ENCODE data around the gene SRCAP.

SRCAP gene

DNA sequence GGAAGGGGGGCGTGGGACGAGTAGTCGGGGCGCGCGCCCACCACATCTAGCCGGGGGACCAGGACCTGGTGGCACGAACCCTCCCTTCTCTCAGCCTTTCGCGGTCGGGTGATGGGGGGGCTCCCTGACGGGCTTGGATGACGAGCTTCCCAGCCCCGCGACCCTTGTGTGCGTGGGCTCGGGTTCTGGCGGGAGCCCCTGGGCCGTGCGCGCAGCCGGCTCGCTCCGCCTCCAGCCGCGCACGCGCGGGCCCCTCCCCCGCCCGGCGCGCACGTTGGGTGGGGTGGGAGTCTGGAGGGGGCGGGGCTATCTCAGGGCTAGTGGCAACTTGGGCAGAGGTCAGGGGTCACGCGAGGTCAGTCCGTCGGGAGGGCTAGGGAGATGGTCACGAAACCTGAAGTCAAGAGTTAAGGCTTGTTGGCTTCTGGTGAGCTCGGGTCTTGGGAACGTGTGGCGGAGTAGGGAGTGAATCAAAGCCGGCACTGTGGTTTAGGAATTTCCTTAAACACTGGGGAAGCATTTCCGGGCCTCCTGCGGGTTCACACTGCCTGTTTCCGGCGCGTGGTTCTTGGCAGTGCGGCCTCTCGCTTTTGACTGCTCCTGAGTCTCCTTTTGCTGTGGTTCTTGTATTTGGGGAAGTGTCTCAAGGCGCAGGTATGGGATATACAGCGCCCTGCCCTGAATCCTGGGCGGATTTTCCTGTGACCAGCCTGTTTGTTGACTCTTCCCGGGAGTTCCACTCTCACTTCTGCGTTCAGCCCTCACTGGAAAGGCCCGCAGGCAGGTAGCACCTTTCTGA is at the start of gene SRCAP:
TSS of gene SRCAP (plus strand) at position 356 of the 799 bp plus-strand sequence. CDS start 1,654 bp downstream, outside the sequence.
- peaks cover 30% of the 10 kb centered on the region for H3K4me1 Mint-ChIP-seq (ENCODE audit: low read depth)
- peak within 1 kb of the TSS; percentile 99 for H3K27ac Mint-ChIP-seq
- H3K9me3 Mint-ChIP-seq (ENCODE audit: low read depth): no peaks in the 10 kb centered on the region
- H3K4me3 Mint-ChIP-seq: peak within 1 kb of the TSS; percentile 99
- H3K36me3 Mint-ChIP-seq: peaks cover 6% of the 10 kb centered on the region
- H3K27me3 Mint-ChIP-seq: no peaks in the 10 kb centered on the region

DNA sequence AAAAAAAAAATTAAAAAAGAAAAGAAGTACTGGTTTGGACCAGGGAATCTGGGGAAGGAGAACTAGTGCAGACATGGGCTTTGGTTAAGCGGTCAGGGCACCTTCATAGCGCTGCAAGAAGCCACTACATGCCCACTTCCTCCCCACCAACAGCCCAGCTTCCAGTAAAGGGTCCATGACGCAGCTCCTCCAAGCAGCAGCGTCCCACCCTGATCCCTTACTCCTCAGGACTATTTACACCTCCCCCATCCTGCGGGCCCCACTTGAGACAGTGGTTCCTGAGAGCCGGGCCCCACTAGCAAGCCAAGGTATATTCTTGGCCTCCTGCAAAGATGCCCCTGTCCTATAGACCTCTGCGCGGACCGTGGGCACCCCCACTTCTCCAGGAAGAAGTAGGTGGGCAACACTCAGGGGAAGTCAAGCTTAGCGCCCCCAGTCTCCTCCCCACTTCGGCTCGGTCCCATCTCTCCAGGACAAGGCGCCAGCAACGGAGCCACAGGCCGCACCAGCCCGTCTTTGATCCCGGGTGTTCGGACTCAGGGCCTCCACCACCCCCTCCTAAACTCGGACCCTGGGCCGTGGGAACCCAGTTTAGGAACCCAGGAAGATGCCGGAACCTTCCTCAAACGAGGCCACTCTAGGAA is 49.1 kb upstream of the SRCAP start:
- H3K9me3 Mint-ChIP-seq (ENCODE audit: low read depth): no peaks in the 10 kb centered on the region

DNA sequence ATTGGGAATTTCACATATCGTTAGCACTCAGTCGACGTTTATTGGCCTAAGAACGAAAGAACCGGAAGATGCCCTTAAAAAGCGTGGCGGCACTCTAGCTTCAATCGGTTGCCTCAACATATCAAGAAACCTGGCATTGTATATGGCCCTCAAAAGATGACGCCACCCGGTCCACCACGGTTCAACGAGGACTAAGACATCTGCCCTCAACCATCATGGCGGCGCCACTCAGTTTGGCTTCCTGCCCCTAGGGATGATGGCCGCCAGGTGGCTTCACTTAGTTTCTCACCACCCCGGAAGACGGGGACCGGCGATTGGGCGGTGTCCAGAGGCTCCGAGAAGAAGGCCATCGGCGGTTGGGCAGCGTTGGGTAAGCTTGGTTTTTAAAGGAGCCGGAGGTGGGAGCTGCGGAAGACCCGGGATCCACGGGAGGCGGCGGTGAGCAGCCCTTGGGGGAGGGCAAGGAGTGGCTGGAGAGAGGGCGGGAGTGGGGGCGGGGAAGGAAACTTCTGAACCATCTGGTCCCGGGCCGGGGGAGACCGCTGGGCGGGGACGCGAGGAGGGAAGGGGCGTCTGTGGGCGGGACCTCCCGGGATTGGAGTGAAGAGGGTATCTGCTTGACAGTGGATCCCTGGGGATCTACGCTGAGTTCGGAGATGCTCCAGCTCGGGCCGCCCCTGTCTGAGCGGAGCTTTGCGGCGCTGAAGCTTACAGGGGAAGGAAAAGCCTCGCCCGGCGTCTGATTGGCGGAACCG is 48.4 kb upstream of the SRCAP start, which contains the start of gene PRR14:
TSS of gene PRR14 (plus strand) at position 592 of the 755 bp plus-strand sequence. CDS start 686 bp downstream, outside the sequence.
- H3K9me3 Mint-ChIP-seq (ENCODE audit: low read depth): no peaks in the 10 kb centered on the region
- H3K36me3 Mint-ChIP-seq: no peaks in the 10 kb centered on the region
- peaks cover 23% of the 10 kb centered on the region for H3K4me1 Mint-ChIP-seq (ENCODE audit: low read depth)
- peak within 1 kb of the TSS; percentile 97 for H3K4me3 Mint-ChIP-seq
- no peaks in the 10 kb centered on the region for H3K27me3 Mint-ChIP-seq
- H3K27ac Mint-ChIP-seq: peak within 1 kb of the TSS; percentile 98

More for the DNA sequence above, 49.1 kb upstream of the SRCAP start:
- no peaks in the 10 kb centered on the region for H3K36me3 Mint-ChIP-seq
- H3K27me3 Mint-ChIP-seq: no peaks in the 10 kb centered on the region
- H3K4me1 Mint-ChIP-seq (ENCODE audit: low read depth): peaks cover 23% of the 10 kb centered on the region
- peak overlapping the region; percentile 98 for H3K27ac Mint-ChIP-seq
- peak overlapping the region; percentile 97 for H3K4me3 Mint-ChIP-seq

DNA sequence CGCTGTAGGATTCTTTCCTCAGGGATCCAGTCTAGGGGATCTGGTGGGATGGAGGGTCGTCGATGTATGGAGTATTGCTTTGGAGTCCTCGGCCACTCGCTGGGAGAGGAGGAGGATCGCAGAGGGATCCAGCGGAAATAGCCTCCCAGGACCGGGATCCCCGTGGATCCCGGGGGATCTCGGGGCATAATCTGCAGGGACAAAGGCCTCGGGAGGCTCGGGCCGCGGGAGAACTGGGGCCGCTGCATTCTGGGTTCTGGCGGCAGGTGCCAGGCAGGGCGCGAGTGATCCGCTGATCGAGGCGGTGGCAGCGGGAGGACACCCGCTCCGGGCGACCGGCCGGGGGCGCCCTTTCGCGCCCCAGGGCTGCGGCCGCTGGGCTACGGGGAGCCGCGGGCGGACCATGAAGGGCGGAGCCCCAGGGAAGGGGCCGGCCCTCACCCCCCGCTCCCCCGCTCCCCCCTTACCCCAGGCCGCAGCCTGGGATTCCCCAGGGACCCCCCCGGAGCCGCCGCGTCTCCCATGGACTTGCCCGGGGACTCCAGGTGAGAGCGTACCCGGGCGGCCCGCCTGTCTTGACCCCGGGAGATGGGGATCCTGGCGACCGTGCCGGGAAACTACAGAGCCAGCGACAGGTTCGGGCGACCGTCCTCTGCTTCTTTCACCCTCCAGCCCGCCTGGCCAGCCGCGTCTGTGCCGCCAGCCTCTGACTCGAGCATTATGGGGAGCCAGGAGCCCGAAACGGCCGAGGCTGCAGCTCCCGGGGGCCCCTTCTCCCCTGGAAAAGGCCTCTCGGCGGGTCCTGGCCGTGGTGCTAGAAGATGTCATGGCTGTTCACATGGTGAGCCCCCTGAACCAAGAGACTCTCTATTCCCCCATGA is 47.6 kb upstream of the SRCAP start:
- Mint-ChIP-seq H3K4me3 (peak overlapping the region; percentile 97), H3K36me3 (peaks cover 2% of the 10 kb centered on the region), H3K27ac (peak overlapping the region; percentile 98)

DNA sequence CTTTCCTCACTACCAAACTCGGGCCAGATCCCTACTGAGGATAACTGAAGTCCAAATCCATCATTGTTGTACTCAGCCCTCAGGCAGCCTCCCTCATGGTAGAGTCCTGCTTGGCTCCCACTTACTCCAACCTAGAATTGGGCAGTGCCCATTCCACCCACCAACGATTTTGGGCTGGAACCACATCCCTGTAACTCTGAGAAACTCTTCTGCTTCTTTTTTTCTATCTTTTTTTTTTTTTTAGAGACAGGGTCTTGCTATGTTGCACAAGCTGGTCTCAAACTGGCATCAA is 47.0 kb upstream of the SRCAP start:
- peaks cover 4% of the 10 kb centered on the region for H3K36me3 Mint-ChIP-seq
- H3K27ac Mint-ChIP-seq: peak overlapping the region; percentile 88
- no peaks in the 10 kb centered on the region for H3K9me3 Mint-ChIP-seq (ENCODE audit: low read depth)
- peaks cover 30% of the 10 kb centered on the region for H3K4me1 Mint-ChIP-seq (ENCODE audit: low read depth)
- H3K27me3 Mint-ChIP-seq: no peaks in the 10 kb centered on the region
- H3K4me3 Mint-ChIP-seq: peak overlapping the region; percentile 88

More for the DNA sequence above, 47.6 kb upstream of the SRCAP start:
- Mint-ChIP-seq H3K27me3 (no peaks in the 10 kb centered on the region), H3K4me1 (ENCODE audit: low read depth) (peaks cover 26% of the 10 kb centered on the region), H3K9me3 (ENCODE audit: low read depth) (no peaks in the 10 kb centered on the region)

DNA sequence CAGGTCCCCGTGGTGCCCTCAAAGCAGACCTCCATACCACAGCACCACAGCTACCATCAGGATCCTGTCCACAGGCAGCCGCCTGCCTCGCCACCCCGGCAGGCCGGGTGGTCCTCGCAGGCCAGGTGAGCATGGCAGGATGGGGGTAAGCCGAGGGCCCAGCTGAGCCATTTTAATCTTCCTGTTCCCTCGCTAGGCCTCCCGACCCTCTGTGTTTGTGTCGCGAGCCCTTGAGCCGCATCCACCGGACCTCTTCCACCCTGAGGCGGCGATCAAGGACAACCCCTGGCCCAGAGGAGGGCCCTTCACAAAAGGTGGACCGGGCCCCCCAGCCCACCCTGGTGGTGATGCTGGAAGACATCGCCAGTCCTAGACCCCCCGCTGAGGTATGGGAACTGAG is 46.3 kb upstream of the SRCAP start:
- Mint-ChIP-seq H3K9me3 (ENCODE audit: low read depth) (no peaks in the 10 kb centered on the region), H3K27ac (peak overlapping the region; percentile 88), H3K27me3 (no peaks in the 10 kb centered on the region), H3K36me3 (peaks cover 4% of the 10 kb centered on the region), H3K4me1 (ENCODE audit: low read depth) (peaks cover 37% of the 10 kb centered on the region), H3K4me3 (peak overlapping the region; percentile 88)

DNA sequence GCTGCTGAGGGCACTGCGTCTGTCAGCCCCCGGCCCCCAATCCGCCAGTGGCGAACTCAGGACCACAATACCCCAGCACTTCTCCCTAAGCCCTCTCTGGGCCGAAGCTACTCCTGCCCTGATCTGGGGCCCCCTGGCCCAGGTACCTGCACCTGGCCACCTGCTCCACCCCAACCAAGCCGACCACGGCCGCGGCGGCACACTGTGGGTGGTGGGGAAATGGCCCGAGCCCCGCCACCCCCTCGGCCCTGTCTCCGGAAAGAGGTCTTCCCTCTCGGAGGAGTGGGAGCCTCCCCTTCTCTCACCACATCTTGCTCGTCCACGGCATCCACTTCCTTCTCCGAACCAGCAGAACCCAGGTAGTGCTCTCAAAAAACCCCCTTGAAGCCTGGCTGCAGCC is 44.1 kb upstream of the SRCAP start:
- Mint-ChIP-seq H3K27me3 (no peaks in the 10 kb centered on the region), H3K4me3 (no peak overlapping the region), H3K4me1 (ENCODE audit: low read depth) (peaks cover 36% of the 10 kb centered on the region), H3K27ac (peak overlapping the region; percentile 61), H3K9me3 (ENCODE audit: low read depth) (no peaks in the 10 kb centered on the region), H3K36me3 (peaks cover 4% of the 10 kb centered on the region)

DNA sequence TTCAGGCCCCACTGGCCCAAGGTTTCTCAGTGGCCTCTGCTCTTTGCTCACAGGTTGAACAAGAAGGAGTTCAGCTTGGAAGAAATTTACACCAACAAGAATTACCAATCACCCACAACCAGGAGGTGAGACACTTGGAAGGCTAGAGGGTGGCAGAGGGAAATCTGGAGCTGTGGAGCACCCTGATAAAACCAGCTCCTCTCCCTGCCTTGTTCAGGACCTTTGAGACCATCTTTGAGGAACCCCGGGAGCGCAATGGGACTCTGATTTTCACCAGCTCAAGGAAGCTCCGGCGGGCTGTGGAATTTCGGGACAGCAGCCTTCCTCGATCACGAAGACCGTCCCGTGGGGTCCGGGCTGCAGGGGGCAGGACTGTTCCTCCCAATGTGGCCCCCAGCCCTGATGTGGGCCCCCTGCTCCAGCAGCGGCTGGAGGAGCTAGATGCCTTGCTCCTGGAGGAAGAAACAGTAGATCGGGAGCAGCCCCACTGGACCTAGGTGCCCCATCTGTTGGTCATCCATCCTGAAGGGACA is 43.1 kb upstream of the SRCAP start:
- H3K9me3 Mint-ChIP-seq (ENCODE audit: low read depth): no peaks in the 10 kb centered on the region
- peaks cover 32% of the 10 kb centered on the region for H3K4me1 Mint-ChIP-seq (ENCODE audit: low read depth)
- H3K27me3 Mint-ChIP-seq: no peaks in the 10 kb centered on the region
- H3K36me3 Mint-ChIP-seq: peaks cover 8% of the 10 kb centered on the region
- peak overlapping the region; percentile 30 for H3K27ac Mint-ChIP-seq
- H3K4me3 Mint-ChIP-seq: no peak overlapping the region

DNA sequence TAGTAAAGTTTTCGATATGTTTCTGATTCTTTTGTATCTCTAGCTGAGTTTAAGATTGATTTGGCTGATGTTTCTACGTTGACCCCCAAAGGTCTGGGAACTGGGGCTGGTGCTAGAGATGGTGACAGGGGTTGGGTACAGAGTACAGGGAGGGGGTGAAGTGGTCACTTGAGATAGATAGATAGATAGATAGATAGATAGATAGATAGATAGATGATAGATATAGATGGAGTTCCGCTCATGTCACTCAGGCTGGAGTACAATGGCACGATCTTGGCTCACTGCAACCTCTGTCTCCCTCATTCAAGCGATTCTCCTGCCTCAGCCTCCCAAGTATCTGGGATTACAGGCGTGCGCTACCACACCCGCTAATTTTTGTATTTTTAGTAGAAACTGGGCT is 42.6 kb upstream of the SRCAP start:
- peak overlapping the region; percentile 30 for H3K27ac Mint-ChIP-seq
- H3K4me1 Mint-ChIP-seq (ENCODE audit: low read depth): peaks cover 35% of the 10 kb centered on the region
- peaks cover 10% of the 10 kb centered on the region for H3K36me3 Mint-ChIP-seq
- H3K4me3 Mint-ChIP-seq: peak overlapping the region; percentile 44
- no peaks in the 10 kb centered on the region for H3K9me3 Mint-ChIP-seq (ENCODE audit: low read depth)
- H3K27me3 Mint-ChIP-seq: no peaks in the 10 kb centered on the region

DNA sequence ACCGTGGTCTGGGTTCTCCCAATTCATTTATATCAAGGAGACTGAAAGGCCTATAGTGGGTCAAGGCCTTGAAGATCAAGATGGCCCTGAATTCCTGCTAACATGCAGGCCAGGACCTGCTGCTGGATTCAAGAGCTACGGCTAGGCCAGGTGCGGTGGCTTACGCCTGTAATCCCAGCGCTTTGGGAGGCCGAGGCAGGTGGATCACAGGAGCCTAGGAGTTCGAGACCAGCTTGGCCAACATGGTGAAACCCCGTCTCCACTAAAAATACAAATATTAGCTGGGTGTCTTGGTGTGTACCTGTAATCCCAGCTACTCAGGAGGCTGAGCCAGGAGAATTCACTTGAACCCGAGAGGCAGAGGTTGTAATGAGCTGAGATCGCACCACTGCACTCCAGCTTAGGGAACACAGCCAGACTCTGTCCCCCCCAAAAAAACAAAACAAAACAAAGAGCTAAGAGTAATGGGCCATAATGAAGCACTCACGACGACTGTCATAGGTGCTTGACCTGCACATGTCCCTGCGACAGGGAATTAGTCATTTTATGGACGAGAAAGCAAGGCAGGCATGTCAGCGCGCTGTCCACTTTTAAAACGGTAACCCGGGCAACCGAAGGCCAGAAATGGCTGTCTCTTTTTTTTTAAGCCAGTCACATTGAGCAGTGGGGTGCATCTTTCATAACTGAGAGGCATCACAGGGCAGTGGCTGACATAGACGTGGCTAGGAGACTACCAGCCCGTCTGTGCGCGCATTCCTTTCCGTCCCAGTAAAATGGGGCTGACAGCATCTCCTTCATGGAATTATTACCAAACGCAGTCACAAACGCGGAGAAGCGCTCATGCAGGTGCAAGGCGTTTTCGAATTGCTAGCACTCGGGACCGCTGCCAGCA is 41.8 kb upstream of the SRCAP start:
- Mint-ChIP-seq H3K27ac (peak overlapping the region; percentile 93), H3K4me3 (peak overlapping the region; percentile 87), H3K36me3 (peaks cover 15% of the 10 kb centered on the region), H3K9me3 (ENCODE audit: low read depth) (no peaks in the 10 kb centered on the region), H3K27me3 (no peaks in the 10 kb centered on the region), H3K4me1 (ENCODE audit: low read depth) (peaks cover 39% of the 10 kb centered on the region)

DNA sequence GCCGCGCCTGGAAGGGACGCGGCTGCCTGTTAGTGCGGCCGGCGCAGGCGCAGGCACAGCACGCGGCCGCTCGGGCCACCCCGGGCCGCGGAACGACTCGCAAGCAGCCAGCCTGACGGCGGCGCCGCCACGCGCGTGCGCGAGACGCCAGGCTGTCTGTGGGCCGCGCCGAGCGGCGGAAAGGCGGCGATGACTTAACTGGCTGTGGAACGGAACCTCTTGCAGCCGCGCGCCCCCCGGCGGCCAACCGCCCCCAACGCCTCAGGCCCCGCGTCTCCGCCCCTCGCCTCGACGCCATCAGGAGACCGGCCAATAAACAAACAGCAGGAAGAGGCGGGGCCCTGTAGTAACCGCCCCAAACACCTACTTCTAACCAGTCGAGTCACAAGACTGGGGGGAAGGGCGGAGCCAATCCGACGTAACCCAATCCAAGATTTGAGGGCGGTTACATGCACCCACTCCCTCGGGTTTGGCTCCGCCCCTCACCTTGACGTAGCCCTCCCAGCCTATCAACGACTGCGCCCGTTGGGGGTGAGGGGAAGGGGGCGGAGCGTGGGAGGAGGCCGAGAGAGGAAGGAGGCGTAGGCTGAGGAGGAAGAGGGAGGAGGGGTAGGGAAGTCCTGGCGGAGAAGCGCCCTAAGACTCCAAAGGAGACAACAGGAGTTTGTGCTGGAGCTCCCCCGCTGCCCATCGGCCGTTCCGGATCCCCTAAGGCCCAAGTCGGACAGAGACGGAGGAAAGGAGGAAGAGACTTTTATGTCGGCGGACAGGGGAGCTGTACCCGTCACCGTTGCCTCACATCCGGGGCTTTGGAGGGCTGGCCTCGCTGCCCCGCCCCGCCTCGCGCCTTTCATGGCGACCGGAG is 40.9 kb upstream of the SRCAP start, which contains the start of gene FBRS:
TSS of gene FBRS (plus strand) at position 566 of the 865 bp plus-strand sequence. CDS start 1,088 bp downstream, outside the sequence.
- Mint-ChIP-seq H3K27me3 (no peaks in the 10 kb centered on the region), H3K9me3 (ENCODE audit: low read depth) (no peaks in the 10 kb centered on the region), H3K4me3 (peak within 1 kb of the TSS; percentile 97), H3K36me3 (peaks cover 17% of the 10 kb centered on the region), H3K4me1 (ENCODE audit: low read depth) (peaks cover 37% of the 10 kb centered on the region), H3K27ac (peak within 1 kb of the TSS; percentile 99)

DNA sequence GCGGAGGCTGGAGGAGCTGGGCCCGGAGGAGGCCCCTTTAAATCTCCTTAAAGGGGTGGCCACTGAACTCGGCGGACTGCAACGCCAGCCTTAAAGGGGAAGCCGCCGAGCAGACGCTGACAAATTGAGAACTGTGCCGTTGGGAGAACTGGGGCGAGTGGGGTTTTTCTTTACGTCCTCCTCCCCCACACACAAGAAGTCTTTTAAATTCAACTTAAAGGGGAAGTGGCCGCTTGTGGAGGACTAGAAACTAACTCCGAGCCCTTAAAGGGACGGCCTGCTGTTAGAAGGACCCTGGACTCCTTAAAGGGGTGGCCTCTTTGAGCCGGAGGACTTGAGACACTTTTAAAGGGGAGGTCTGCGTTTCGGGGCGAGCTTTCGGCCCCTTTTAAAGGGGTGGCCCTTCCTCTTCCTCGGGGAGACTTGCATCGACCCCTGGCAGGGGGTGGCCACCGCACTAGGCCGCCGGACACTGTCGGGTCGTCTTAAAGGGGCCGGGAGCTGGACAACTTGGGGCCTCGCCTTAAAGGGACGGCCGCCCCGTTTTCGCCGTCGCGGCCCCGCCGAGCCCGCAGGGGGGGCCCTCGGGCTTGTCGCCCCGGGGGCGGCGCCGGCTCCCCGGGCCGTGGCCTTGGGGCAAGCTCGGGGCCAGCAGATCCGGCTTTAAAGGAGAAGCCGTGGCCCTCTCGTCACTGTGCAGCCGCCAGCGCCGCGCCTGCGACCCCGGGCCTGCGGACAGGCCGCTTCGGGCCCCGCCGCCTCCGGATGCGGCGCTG is 40.1 kb upstream of the SRCAP start:
- peaks cover 44% of the 10 kb centered on the region for H3K4me1 Mint-ChIP-seq (ENCODE audit: low read depth)

More for the DNA sequence above, 40.1 kb upstream of the SRCAP start:
- Mint-ChIP-seq H3K9me3 (ENCODE audit: low read depth) (no peaks in the 10 kb centered on the region), H3K36me3 (peaks cover 21% of the 10 kb centered on the region), H3K4me3 (peak overlapping the region; percentile 97), H3K27ac (peak overlapping the region; percentile 99), H3K27me3 (no peaks in the 10 kb centered on the region)

All from activated naive CD8-positive, alpha-beta T cell (primary cell).